Thymus (tissue), 11 donors: ENCODE results near the gene ROR1. TPM values are rescaled to one million over a fixed set of nuclear protein-coding genes. Genes with fewer than 3 reads are reported as not detected.

Experiments
- DNase-seq, 9 donors: peaks; one replicate each; pipeline ENCODE4 v3.0.0-alpha.2; 2013; ENCODE audit warnings: low spot score in 9 of 9, low read depth in 6 of 9, missing footprints in 1 of 9
- H3K27ac ChIP-seq, 2 donors: one replicate each; pipeline ENCODE4 v1.5.1; 2013; ENCODE audit warnings: control low read depth in 1 of 2, low read depth in 1 of 2, low read length in 1 of 2, mild to moderate bottlenecking in 1 of 2, moderate library complexity in 1 of 2
- H3K27me3 ChIP-seq, 2 donors: one replicate each; pipeline ENCODE4 v1.5.1; 2013; ENCODE audit warnings: low read length in 1 of 2; ENCODE audit not compliant: control insufficient read depth in 2 of 2, insufficient read depth in 1 of 2
- H3K36me3 ChIP-seq, 2 donors: one replicate each; pipeline ENCODE4 v1.5.1; 2013; ENCODE audit warnings: low read length in 1 of 2, mild to moderate bottlenecking in 1 of 2, moderate library complexity in 1 of 2; ENCODE audit not compliant: control insufficient read depth in 2 of 2, insufficient read depth in 2 of 2
- H3K4me1 ChIP-seq, 2 donors: one replicate each; pipeline ENCODE4 v1.5.1; 2013; ENCODE audit warnings: low read length in 2 of 2; ENCODE audit not compliant: control insufficient read depth in 2 of 2, insufficient read depth in 2 of 2
- H3K4me3 ChIP-seq, 2 donors: one replicate each; pipeline ENCODE4 v1.5.1; 2013; ENCODE audit warnings: low read length in 2 of 2, control low read depth in 1 of 2, mild to moderate bottlenecking in 1 of 2
- H3K9me3 ChIP-seq, 2 donors: one replicate each; pipeline ENCODE4 v1.5.1; 2013; ENCODE audit warnings: low read length in 1 of 2, mild to moderate bottlenecking in 1 of 2; ENCODE audit not compliant: control insufficient read depth in 2 of 2, insufficient read depth in 1 of 2
- WGBS: extraction: QIAGEN DNeasy Blood & Tissue Kit; methylation state at CpG from one replicate; pipeline ENCODE4 v1.1.7; 2013; 5-methylcytosine and 5-hydroxymethylcytosine counted together
- polyA plus RNA-seq: library from polyadenylated mRNA; stranded (reverse); fragments of 200-250 nt; gene quantifications from one replicate; pipeline ENCODE4 v1.2.3, GENCODE V29; 2013
- total RNA-seq: library from RNA; stranded (reverse); fragments of 120-200 nt; gene quantifications from one replicate; pipeline ENCODE4 v1.2.4, GENCODE V29; 2013
- donor health status: healthy.

ROR1 gene
- total and polyA plus RNA-seq, 2 donors, result 1.5 to 5.2 TPM

- no peaks in the 10 kb centered on the region for H3K36me3 ChIP-seq
- H3K4me1 ChIP-seq, result no peaks in the 10 kb centered on the region
- peaks cover 0 to 9% of the 10 kb centered on the region in 2 donors for H3K9me3 ChIP-seq
- 87% methylated on average over 8 of the region's 8 CpGs for WGBS
- H3K27ac ChIP-seq, result no peak overlapping the region
- H3K27me3 ChIP-seq, result no peaks in the 10 kb centered on the region
- no peak for DNase-seq
- no peak overlapping the region for H3K4me3 ChIP-seq
These were observed 420.6 kb downstream of the ROR1 start for GRCh38 chr1:64194168-64195080.

- no peak overlapping the region for H3K27ac ChIP-seq
- H3K36me3 ChIP-seq, result no peaks in the 10 kb centered on the region
- H3K9me3 ChIP-seq, result peaks cover 0 to 9% of the 10 kb centered on the region in 2 donors
- DNase-seq, result no peak
- no peak overlapping the region for H3K4me3 ChIP-seq
- H3K4me1 ChIP-seq, result no peaks in the 10 kb centered on the region
- H3K27me3 ChIP-seq, result no peaks in the 10 kb centered on the region
- 100% methylated on average over 1 of the region's 1 CpG for WGBS
These were observed 421.2 kb downstream of the ROR1 start for GRCh38 chr1:64195081-64195395.

- 92% methylated on average over 8 of the region's 8 CpGs for WGBS
- no peak for DNase-seq
- no peak overlapping the region for H3K27ac ChIP-seq
- H3K4me1 ChIP-seq, result no peaks in the 10 kb centered on the region
- H3K36me3 ChIP-seq, result no peaks in the 10 kb centered on the region
- H3K9me3 ChIP-seq, result peaks cover 0 to 9% of the 10 kb centered on the region in 2 donors
- no peak overlapping the region for H3K4me3 ChIP-seq
- no peaks in the 10 kb centered on the region for H3K27me3 ChIP-seq
These were observed 422.5 kb downstream of the ROR1 start for GRCh38 chr1:64196074-64196870.

GRCh38 chr1:64197076-64197475 lies 423.3 kb downstream of the ROR1 start:
- H3K36me3 ChIP-seq, result no peaks in the 10 kb centered on the region
- H3K4me3 ChIP-seq, result no peak overlapping the region
- peaks cover 0 to 3% of the 10 kb centered on the region in 2 donors for H3K9me3 ChIP-seq
- H3K4me1 ChIP-seq, result no peaks in the 10 kb centered on the region
- no peaks in the 10 kb centered on the region for H3K27me3 ChIP-seq
- no peak overlapping the region for H3K27ac ChIP-seq
- WGBS, result 98% methylated on average over 3 of the region's 3 CpGs
- no peak for DNase-seq

- Histone ChIP-seq H3K9me3 (peaks cover 0 to 1% of the 10 kb centered on the region in 2 donors), H3K27ac (no peak overlapping the region), H3K27me3 (no peaks in the 10 kb centered on the region), H3K4me1 (no peaks in the 10 kb centered on the region), H3K36me3 (no peaks in the 10 kb centered on the region), H3K4me3 (no peak overlapping the region)
- no peak for DNase-seq
- 78% methylated on average over 2 of the region's 2 CpGs for WGBS
These were observed 425.3 kb downstream of the ROR1 start for GRCh38 chr1:64199154-64199553.

GRCh38 chr1:64200064-64200463 lies 426.2 kb downstream of the ROR1 start:
- Histone ChIP-seq H3K36me3 (no peaks in the 10 kb centered on the region), H3K9me3 (peaks cover 0 to 1% of the 10 kb centered on the region in 2 donors), H3K27me3 (no peaks in the 10 kb centered on the region), H3K27ac (no peak overlapping the region), H3K4me1 (no peaks in the 10 kb centered on the region), H3K4me3 (no peak overlapping the region)
- no peak for DNase-seq
- 36% methylated on average over 1 of the region's 1 CpG for WGBS

GRCh38 chr1:64203420-64203819 lies 429.6 kb downstream of the ROR1 start, which contains the start of gene UBE2U:
TSS of gene UBE2U (plus strand) at chr1:64203623. CDS start at chr1:64204051, 428 bp downstream.
- H3K27ac ChIP-seq, result no peak within 1 kb of the TSS
- DNase-seq, result no peak
- no peak within 1 kb of the TSS for H3K4me3 ChIP-seq
- H3K4me1 ChIP-seq, result no peaks in the 10 kb centered on the region
- no peaks in the 10 kb centered on the region for H3K36me3 ChIP-seq
- H3K27me3 ChIP-seq, result no peaks in the 10 kb centered on the region
- 97% methylated on average over 23 of the region's 23 CpGs for WGBS
- peaks cover 0 to 1% of the 10 kb centered on the region in 2 donors for H3K9me3 ChIP-seq

- 93% methylated on average over 2 of the region's 2 CpGs for WGBS
- Histone ChIP-seq H3K27me3 (no peaks in the 10 kb centered on the region), H3K4me1 (no peaks in the 10 kb centered on the region), H3K27ac (no peak overlapping the region), H3K36me3 (no peaks in the 10 kb centered on the region), H3K4me3 (no peak overlapping the region), H3K9me3 (no peaks in the 10 kb centered on the region)
- DNase-seq, result no peak
These were observed 435.4 kb downstream of the ROR1 start for GRCh38 chr1:64209221-64209620.

- no peak for DNase-seq
- Histone ChIP-seq H3K36me3 (no peaks in the 10 kb centered on the region), H3K4me3 (no peak overlapping the region), H3K27ac (no peak overlapping the region), H3K4me1 (no peaks in the 10 kb centered on the region), H3K27me3 (no peaks in the 10 kb centered on the region), H3K9me3 (no peaks in the 10 kb centered on the region)
These were observed 438.2 kb downstream of the ROR1 start for GRCh38 chr1:64212031-64212430.
